ENCODE measurements around the gene PALLD.

PALLD gene

DNA sequence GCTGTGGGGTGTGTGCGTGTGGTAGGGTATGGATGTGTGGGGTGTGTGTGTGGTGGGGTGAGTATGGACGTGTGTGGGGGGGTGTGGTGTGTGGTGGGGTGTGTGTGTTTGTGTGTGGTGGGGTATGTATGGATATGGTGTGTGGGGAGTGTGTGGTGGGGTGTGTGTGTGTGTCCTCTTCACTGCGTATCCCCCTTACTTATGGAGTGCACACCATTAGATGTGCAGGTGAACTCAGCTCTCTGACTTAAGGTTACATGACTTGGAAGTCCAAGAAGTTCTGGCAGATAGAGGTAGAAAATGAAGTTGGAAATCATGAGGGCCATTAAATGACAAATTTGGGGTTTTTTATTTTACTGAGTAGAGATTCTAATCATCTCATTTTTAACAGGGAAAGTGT lies 182.5 kb downstream of the PALLD start:
- no peak for DNase-seq (ENCODE audit: low read depth, low spot score)
- no peaks in the 10 kb centered on the region for H3K36me3 ChIP-seq (ENCODE audit: insufficient read depth, low read length)
- H3K9ac ChIP-seq (ENCODE audit: insufficient read length), result no peak overlapping the region
- no peak overlapping the region for H3K4me3 ChIP-seq
- H3K9me3 ChIP-seq (ENCODE audit: low read depth, low read length), result no peaks in the 10 kb centered on the region
- no peak overlapping the region for H3K27ac ChIP-seq
- TF ChIP-seq FOXP2 (optimal IDR thresholded peaks at IDR 0.05; ENCODE audit: control extremely low read depth, extremely low read length, insufficient read depth) (no peak), EZH2 (IDR thresholded peaks at IDR 0.05) (no peak), POLR2AphosphoS5 (IDR thresholded peaks at IDR 0.05; ENCODE audit: borderline replicate concordance, low read depth, low read length) (no peak)

GRCh38 chr4:168679819-168680218 lies 183.0 kb downstream of the PALLD start:
- H3K9me3 ChIP-seq (ENCODE audit: low read depth, low read length), result no peaks in the 10 kb centered on the region
- no peaks in the 10 kb centered on the region for H3K36me3 ChIP-seq (ENCODE audit: insufficient read depth, low read length)
- H3K27ac ChIP-seq, result no peak overlapping the region
- H3K4me3 ChIP-seq, result no peak overlapping the region
- H3K9ac ChIP-seq (ENCODE audit: insufficient read length), result no peak overlapping the region
- TF ChIP-seq EZH2 (IDR thresholded peaks at IDR 0.05) (no peak), POLR2AphosphoS5 (IDR thresholded peaks at IDR 0.05; ENCODE audit: borderline replicate concordance, low read depth, low read length) (no peak), FOXP2 (optimal IDR thresholded peaks at IDR 0.05; ENCODE audit: control extremely low read depth, extremely low read length, insufficient read depth) (no peak)
- DNase-seq (ENCODE audit: low read depth, low spot score), result no peak

DNA sequence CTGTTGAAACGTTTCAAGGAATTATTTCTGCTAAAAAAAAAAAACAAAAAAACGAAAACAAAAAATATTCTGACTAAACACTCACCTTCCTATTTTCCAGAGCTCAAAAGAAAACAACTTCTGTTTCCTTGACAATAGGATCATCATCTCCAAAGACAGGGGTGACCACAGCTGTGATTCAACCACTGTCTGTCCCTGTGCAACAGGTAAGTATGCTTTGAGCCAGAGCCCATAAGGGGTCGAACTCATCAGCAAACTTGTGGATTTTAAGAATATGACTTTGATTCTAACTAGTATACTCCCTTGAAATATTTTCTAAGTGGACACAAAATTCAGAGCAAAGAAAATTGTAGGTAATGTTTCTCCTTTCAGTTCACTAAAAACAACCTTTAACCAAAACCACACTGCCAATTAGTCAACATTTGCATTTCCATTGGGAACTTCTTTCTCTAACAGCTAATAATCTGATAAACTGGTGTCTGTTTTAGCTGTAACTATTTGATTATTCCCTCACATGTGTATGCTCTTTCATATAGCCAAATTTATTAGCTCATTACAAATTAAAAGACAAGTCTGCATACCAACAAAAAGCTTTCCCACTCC lies 186.1 kb downstream of the PALLD start:
- Histone ChIP-seq H3K36me3 (ENCODE audit: insufficient read depth, low read length) (no peaks in the 10 kb centered on the region), H3K9ac (ENCODE audit: insufficient read length) (no peak overlapping the region), H3K27ac (no peak overlapping the region), H3K4me3 (no peak overlapping the region), H3K9me3 (ENCODE audit: low read depth, low read length) (no peaks in the 10 kb centered on the region)
- TF ChIP-seq FOXP2 (optimal IDR thresholded peaks at IDR 0.05; ENCODE audit: control extremely low read depth, extremely low read length, insufficient read depth) (no peak), POLR2AphosphoS5 (IDR thresholded peaks at IDR 0.05; ENCODE audit: borderline replicate concordance, low read depth, low read length) (no peak), EZH2 (IDR thresholded peaks at IDR 0.05) (no peak)
- DNase-seq (ENCODE audit: low read depth, low spot score), result no peak

- Histone ChIP-seq H3K9ac (ENCODE audit: insufficient read length) (no peak overlapping the region), H3K36me3 (ENCODE audit: insufficient read depth, low read length) (no peaks in the 10 kb centered on the region), H3K4me3 (no peak overlapping the region), H3K27ac (no peak overlapping the region), H3K9me3 (ENCODE audit: low read depth, low read length) (no peaks in the 10 kb centered on the region)
- no peak for DNase-seq (ENCODE audit: low read depth, low spot score)
- TF ChIP-seq FOXP2 (optimal IDR thresholded peaks at IDR 0.05; ENCODE audit: control extremely low read depth, extremely low read length, insufficient read depth), result no peak
- TF ChIP-seq POLR2AphosphoS5 (IDR thresholded peaks at IDR 0.05; ENCODE audit: borderline replicate concordance, low read depth, low read length), result no peak
- TF ChIP-seq EZH2 (IDR thresholded peaks at IDR 0.05), result no peak
Observed at GRCh38 chr4:168683595-168683994, 186.7 kb downstream of the PALLD start.

DNA sequence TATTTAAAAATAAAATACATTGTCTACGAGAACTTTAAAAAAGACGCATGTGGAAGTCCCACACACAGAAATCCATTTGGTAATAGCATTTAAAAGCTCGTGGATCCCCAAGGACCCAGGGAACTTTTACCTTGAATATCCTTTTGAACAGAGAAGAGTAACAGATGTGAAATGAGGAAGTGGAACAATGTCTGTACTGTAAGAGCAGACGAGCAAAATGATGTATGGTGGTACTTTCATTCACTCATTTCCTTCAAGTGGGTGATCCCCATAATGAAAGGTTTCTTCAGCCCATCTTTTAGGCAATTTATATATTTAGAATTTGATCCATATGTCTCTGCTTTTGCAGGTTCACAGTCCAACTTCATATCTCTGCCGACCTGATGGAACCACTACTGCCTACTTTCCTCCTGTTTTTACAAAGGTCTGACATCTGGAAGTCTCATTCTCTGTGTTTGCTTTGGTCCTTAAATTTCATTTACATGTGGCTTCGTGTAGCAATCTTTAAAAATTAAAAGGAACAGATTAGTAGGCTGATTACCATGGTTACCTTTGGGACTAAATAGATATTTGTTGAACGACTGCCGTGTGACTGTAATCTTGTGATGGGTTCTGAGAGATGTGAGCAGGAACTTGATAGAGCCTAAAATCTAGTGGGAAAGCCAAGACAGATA lies 188.4 kb downstream of the PALLD start:
- DNase-seq (ENCODE audit: low read depth, low spot score), result no peak
- Histone ChIP-seq H3K27ac (no peak overlapping the region), H3K9ac (ENCODE audit: insufficient read length) (no peak overlapping the region), H3K9me3 (ENCODE audit: low read depth, low read length) (no peaks in the 10 kb centered on the region), H3K4me3 (no peak overlapping the region), H3K36me3 (ENCODE audit: insufficient read depth, low read length) (no peaks in the 10 kb centered on the region)
- TF ChIP-seq POLR2AphosphoS5 (IDR thresholded peaks at IDR 0.05; ENCODE audit: borderline replicate concordance, low read depth, low read length) (no peak), FOXP2 (optimal IDR thresholded peaks at IDR 0.05; ENCODE audit: control extremely low read depth, extremely low read length, insufficient read depth) (no peak), EZH2 (IDR thresholded peaks at IDR 0.05) (no peak)

GRCh38 chr4:168688584-168688983 lies 191.7 kb downstream of the PALLD start:
- TF ChIP-seq FOXP2 (optimal IDR thresholded peaks at IDR 0.05; ENCODE audit: control extremely low read depth, extremely low read length, insufficient read depth) (no peak), EZH2 (IDR thresholded peaks at IDR 0.05) (no peak), POLR2AphosphoS5 (IDR thresholded peaks at IDR 0.05; ENCODE audit: borderline replicate concordance, low read depth, low read length) (no peak)
- Histone ChIP-seq H3K9ac (ENCODE audit: insufficient read length) (no peak overlapping the region), H3K27ac (no peak overlapping the region), H3K36me3 (ENCODE audit: insufficient read depth, low read length) (no peaks in the 10 kb centered on the region), H3K9me3 (ENCODE audit: low read depth, low read length) (no peaks in the 10 kb centered on the region), H3K4me3 (no peak overlapping the region)
- DNase-seq (ENCODE audit: low read depth, low spot score), result no peak

DNA sequence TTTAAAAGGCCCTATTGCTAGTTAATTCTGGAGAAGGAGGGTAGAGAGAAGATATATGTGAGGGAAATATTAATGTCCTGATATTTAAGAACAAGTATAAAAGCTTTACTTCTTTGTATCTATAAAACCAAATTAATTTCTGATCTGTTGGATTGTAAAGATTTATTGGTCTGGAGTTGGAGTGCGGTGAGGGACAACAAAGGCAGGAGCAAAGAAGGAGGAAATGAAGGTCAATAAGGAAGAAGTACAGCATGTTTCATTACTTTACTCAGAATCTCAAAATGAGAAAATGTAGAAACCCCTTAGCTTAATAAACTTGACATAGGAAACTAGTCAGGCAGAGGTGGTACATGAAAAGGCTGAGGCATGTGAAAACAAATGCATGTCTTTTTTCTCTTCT lies 192.9 kb downstream of the PALLD start:
- DNase-seq (ENCODE audit: low read depth, low spot score), result no peak
- no peak overlapping the region for H3K27ac ChIP-seq
- H3K9ac ChIP-seq (ENCODE audit: insufficient read length), result no peak overlapping the region
- TF ChIP-seq EZH2 (IDR thresholded peaks at IDR 0.05) (no peak), FOXP2 (optimal IDR thresholded peaks at IDR 0.05; ENCODE audit: control extremely low read depth, extremely low read length, insufficient read depth) (no peak), POLR2AphosphoS5 (IDR thresholded peaks at IDR 0.05; ENCODE audit: borderline replicate concordance, low read depth, low read length) (no peak)
- no peak overlapping the region for H3K4me3 ChIP-seq
- no peaks in the 10 kb centered on the region for H3K36me3 ChIP-seq (ENCODE audit: insufficient read depth, low read length)
- no peaks in the 10 kb centered on the region for H3K9me3 ChIP-seq (ENCODE audit: low read depth, low read length)

- H3K9ac ChIP-seq (ENCODE audit: insufficient read length), result no peak overlapping the region
- H3K36me3 ChIP-seq (ENCODE audit: insufficient read depth, low read length), result no peaks in the 10 kb centered on the region
- no peak for TF ChIP-seq EZH2 (IDR thresholded peaks at IDR 0.05)
- TF ChIP-seq FOXP2 (optimal IDR thresholded peaks at IDR 0.05; ENCODE audit: control extremely low read depth, extremely low read length, insufficient read depth), result no peak
- TF ChIP-seq POLR2AphosphoS5 (IDR thresholded peaks at IDR 0.05; ENCODE audit: borderline replicate concordance, low read depth, low read length), result no peak
- H3K4me3 ChIP-seq, result no peak overlapping the region
- no peaks in the 10 kb centered on the region for H3K9me3 ChIP-seq (ENCODE audit: low read depth, low read length)
- no peak overlapping the region for H3K27ac ChIP-seq
- no peak for DNase-seq (ENCODE audit: low read depth, low spot score)
Observed at GRCh38 chr4:168690199-168690598, 193.3 kb downstream of the PALLD start.

All from SK-N-MC (cell line).